Mesenchymal stem cell (in vitro differentiated cells and primary cell): ENCODE results near the gene SHROOM1.
A peak's percentile ranks its signal among the peaks of the same experiment; 100 is the strongest.

ENCODE experiments used
- DNase-seq: peaks from one replicate; pipeline ENCODE4 v3.0.0-alpha.2; 2013
- H2AFZ ChIP-seq: one replicate; pipeline ENCODE4 v1.6.1; 2013; ENCODE audit warnings: low read depth, mild to moderate bottlenecking, control low read depth, inconsistent platforms, low read length, moderate library complexity
- H2AK5ac ChIP-seq: 2 replicates; pipeline ENCODE4 v1.6.1; 2013; ENCODE audit warnings: low read length, moderate library complexity, mild to moderate bottlenecking, inconsistent platforms; ENCODE audit not compliant: severe bottlenecking
- H2BK120ac ChIP-seq: one replicate; pipeline ENCODE4 v1.6.1; 2013; ENCODE audit warnings: low read depth, mild to moderate bottlenecking, inconsistent platforms, low read length, moderate library complexity
- H2BK12ac ChIP-seq, 2 experiments: one replicate each; pipeline ENCODE4 v1.6.1; 2013; ENCODE audit warnings: inconsistent platforms in 2 of 2, low read length in 2 of 2, mild to moderate bottlenecking in 2 of 2, moderate library complexity in 2 of 2, control low read depth in 1 of 2
- H2BK15ac ChIP-seq: one replicate; pipeline ENCODE4 v1.6.1; 2013; ENCODE audit warnings: mild to moderate bottlenecking, low read depth, inconsistent platforms; ENCODE audit not compliant: poor library complexity, severe bottlenecking
- H2BK5ac ChIP-seq: 2 replicates; pipeline ENCODE4 v1.6.1; 2013; ENCODE audit warnings: low read depth, mild to moderate bottlenecking, low read length, control low read depth, inconsistent platforms; ENCODE audit not compliant: poor library complexity, severe bottlenecking
- H3K14ac ChIP-seq, 2 experiments: one replicate each; pipeline ENCODE4 v1.6.1; 2013; ENCODE audit warnings: inconsistent platforms in 2 of 2, low read length in 2 of 2, control low read depth in 1 of 2, mild to moderate bottlenecking in 1 of 2, moderate library complexity in 1 of 2
- H3K18ac ChIP-seq, 2 experiments: one replicate each; pipeline ENCODE4 v1.6.1; 2013; ENCODE audit warnings: inconsistent platforms in 2 of 2, low read length in 2 of 2, control low read depth in 1 of 2, low read depth in 1 of 2, mild to moderate bottlenecking in 1 of 2
- H3K23ac ChIP-seq, 2 experiments: one replicate each; pipeline ENCODE4 v1.6.1; 2013; ENCODE audit warnings: inconsistent platforms in 2 of 2, low read length in 2 of 2, mild to moderate bottlenecking in 2 of 2, moderate library complexity in 2 of 2, control low read depth in 1 of 2
- H3K27ac ChIP-seq: 2 replicates; pipeline ENCODE4 v1.5.1; 2013; ENCODE audit warnings: mild to moderate bottlenecking, moderate library complexity, low read length, control low read depth, inconsistent platforms; ENCODE audit not compliant: poor library complexity, severe bottlenecking
- H3K27me3 ChIP-seq, 2 experiments: 2 replicates each; pipeline versions ENCODE4 v1.6.1 to v1.7.0; 2013; ENCODE audit warnings: low read length in 2 of 2, mild to moderate bottlenecking in 2 of 2, moderate library complexity in 2 of 2, control low read depth in 1 of 2, inconsistent platforms in 1 of 2; ENCODE audit not compliant: control insufficient read depth in 1 of 2, insufficient read depth in 1 of 2
- H3K36me3 ChIP-seq, 2 experiments: 2 replicates each; pipeline versions ENCODE4 v1.6.1 to v1.7.0; 2013; ENCODE audit warnings: low read length in 2 of 2, control low read depth in 1 of 2, inconsistent platforms in 1 of 2, low read depth in 1 of 2, mild to moderate bottlenecking in 1 of 2; ENCODE audit not compliant: insufficient read depth in 2 of 2, control insufficient read depth in 1 of 2
- H3K4ac ChIP-seq, 2 experiments: one replicate each; pipeline ENCODE4 v1.6.1; 2013; ENCODE audit warnings: inconsistent platforms in 2 of 2, low read length in 2 of 2, mild to moderate bottlenecking in 2 of 2, moderate library complexity in 2 of 2, control low read depth in 1 of 2, low read depth in 1 of 2
- H3K4me1 ChIP-seq: 2 replicates; pipeline ENCODE4 v1.6.1; 2013; ENCODE audit warnings: low read depth, low read length, control low read depth; ENCODE audit not compliant: control insufficient read depth, insufficient read depth
- H3K4me2 ChIP-seq: 2 replicates; pipeline ENCODE4 v1.6.1; 2013; ENCODE audit warnings: low read length, mild to moderate bottlenecking, inconsistent platforms; ENCODE audit not compliant: poor library complexity, severe bottlenecking
- H3K4me3 ChIP-seq, 2 experiments: 2 replicates each; pipeline versions ENCODE4 v1.5.1 to v1.7.0; 2013; ENCODE audit warnings: low read length in 2 of 2, mild to moderate bottlenecking in 2 of 2, control low read depth in 1 of 2, low read depth in 1 of 2; ENCODE audit not compliant: insufficient read depth in 1 of 2
- H3K79me1 ChIP-seq: replicated peaks from 2 replicates; pipeline ENCODE4 v1.6.1; 2013; ENCODE audit warnings: mild to moderate bottlenecking, control low read depth, low read length, inconsistent platforms; ENCODE audit not compliant: poor library complexity, severe bottlenecking
- H3K9ac ChIP-seq: 2 replicates; pipeline ENCODE4 v1.7.0; 2013; ENCODE audit warnings: mild to moderate bottlenecking, low read length, moderate library complexity
- H3K9me3 ChIP-seq: 2 replicates; pipeline ENCODE4 v1.7.0; 2013; ENCODE audit warnings: mild to moderate bottlenecking, low read length; ENCODE audit not compliant: control insufficient read depth
- H4K8ac ChIP-seq: one replicate; pipeline ENCODE4 v1.6.1; 2013; ENCODE audit warnings: inconsistent platforms, mild to moderate bottlenecking, low read length, moderate library complexity
- H4K91ac ChIP-seq: one replicate; pipeline ENCODE4 v1.6.1; 2013; ENCODE audit warnings: mild to moderate bottlenecking, low read length, inconsistent platforms
- WGBS: methylation state at CpG from one replicate; pipeline ENCODE4 v1.1.7; 2013; ENCODE audit warnings: mixed read lengths; 5-methylcytosine and 5-hydroxymethylcytosine counted together

SHROOM1 gene

DNA sequence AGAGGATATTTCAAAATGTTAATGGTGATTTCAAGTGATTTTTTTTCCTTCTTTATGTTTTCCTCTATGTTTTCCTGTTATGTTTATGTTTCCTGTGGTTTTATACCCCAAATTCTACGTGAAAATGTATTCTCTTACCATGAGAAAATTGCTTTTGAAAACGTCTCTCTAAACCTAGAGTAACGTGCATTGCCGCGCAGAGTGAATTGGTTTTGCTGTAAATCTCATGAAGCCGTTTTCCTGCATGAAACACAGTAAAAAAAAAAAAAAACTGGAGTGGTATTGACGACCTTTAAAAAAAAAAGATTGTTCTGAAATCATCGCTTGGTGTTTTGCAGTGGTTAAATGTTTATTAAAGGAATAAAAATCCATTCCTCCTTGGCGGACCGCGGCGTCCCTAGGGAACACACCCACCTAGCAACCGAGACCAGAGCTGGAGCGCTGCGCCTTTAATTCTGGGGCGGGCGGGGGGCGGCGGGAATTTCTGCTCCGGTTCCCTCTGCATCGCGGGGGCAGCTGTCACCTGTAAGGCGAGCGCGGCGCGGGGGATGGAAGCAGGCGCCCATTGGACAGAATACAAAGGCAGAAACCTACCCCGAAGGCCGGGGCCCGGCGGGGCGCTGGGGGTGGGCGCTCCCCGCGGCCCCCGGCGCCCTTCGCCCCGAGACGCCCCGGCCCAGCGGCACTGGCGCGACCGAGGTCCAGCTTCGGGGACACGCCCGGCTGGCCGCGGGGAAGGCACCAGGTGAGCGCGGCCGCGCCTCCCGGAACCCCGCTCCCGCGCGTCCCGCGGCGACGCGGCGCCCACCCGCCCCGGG lies 17.5 kb downstream of the SHROOM1 start, which contains the start of gene SOWAHA:
Gene SOWAHA, plus strand, starts transcription at position 522 of the 818 bp plus-strand sequence. CDS start 320 bp downstream, outside the sequence.
- peak within 1 kb of the TSS in 1 of 2 experiments; percentile 34 for H3K18ac ChIP-seq
- H4K8ac ChIP-seq = peak within 1 kb of the TSS; percentile 71
- H3K4me3 ChIP-seq = peak within 1 kb of the TSS in 1 of 2 experiments; percentile 57
- no peak within 1 kb of the TSS for H3K14ac ChIP-seq
- H2BK120ac ChIP-seq = peak within 1 kb of the TSS; percentile 34
- no peak within 1 kb of the TSS for H2AK5ac ChIP-seq
- no peak for DNase-seq
- H2BK15ac ChIP-seq = peak within 1 kb of the TSS; percentile 12
- no peaks in the 10 kb centered on the region for H3K9me3 ChIP-seq
- H3K4ac ChIP-seq = no peak within 1 kb of the TSS
- H2BK12ac ChIP-seq = no peak within 1 kb of the TSS
- 3% methylated on average over 63 of the region's 68 CpGs for WGBS
- H3K36me3 ChIP-seq = peaks cover 0 to 7% of the 10 kb centered on the region in 2 experiments
- no peak within 1 kb of the TSS for H3K9ac ChIP-seq
- peak within 1 kb of the TSS; percentile 86 for H2AFZ ChIP-seq
- H3K23ac ChIP-seq = peak within 1 kb of the TSS in 1 of 2 experiments; percentile 72
- H3K4me1 ChIP-seq = peaks cover 19% of the 10 kb centered on the region
- no peak within 1 kb of the TSS for H3K27ac ChIP-seq
- peak within 1 kb of the TSS; percentile 97 for H3K4me2 ChIP-seq
- no peak within 1 kb of the TSS for H2BK5ac ChIP-seq
- no peak within 1 kb of the TSS for H4K91ac ChIP-seq
- peaks cover 25 to 44% of the 10 kb centered on the region in 2 experiments for H3K27me3 ChIP-seq
- no peaks in the 10 kb centered on the region for H3K79me1 ChIP-seq

DNA sequence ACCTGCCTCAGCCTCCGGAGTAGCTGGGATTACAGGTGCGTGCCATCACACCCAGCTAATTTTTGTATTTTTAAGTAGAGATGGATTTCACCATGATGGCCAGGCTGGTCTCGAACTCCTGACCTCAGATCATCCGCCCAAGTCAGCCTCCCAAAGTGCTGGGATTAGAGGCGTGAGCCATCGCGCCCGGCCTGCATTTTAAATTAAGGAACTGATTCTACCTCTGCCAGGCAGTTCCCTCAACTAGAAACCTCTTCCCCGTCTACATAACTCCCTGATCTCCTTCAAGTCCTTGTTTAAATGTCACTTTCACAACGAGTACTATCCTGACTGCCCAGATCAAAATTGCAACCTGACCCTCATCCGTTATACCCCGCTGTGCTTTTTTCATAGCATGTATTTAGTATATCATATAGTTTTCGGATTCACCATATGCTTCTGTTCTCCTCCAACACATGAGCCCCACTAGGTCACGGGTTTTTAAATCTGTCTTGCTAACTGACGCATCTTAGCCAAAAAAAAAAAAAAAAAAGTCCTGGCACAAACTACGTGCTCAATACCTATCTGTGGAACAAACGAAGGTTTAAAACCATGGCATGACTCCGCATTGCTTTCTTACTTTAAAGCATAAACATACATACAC lies 18.2 kb downstream of the SHROOM1 start:
- Histone ChIP-seq H2BK12ac (no peak overlapping the region), H3K4me1 (peaks cover 19% of the 10 kb centered on the region), H4K8ac (no peak overlapping the region), H2BK15ac (no peak overlapping the region), H3K9me3 (no peaks in the 10 kb centered on the region), H2BK120ac (no peak overlapping the region), H3K79me1 (no peaks in the 10 kb centered on the region), H4K91ac (no peak overlapping the region), H3K23ac (no peak overlapping the region), H2BK5ac (no peak overlapping the region), H3K36me3 (peaks cover 0 to 7% of the 10 kb centered on the region in 2 experiments), H2AK5ac (no peak overlapping the region), H3K4ac (no peak overlapping the region), H3K27me3 (peaks cover 25 to 47% of the 10 kb centered on the region in 2 experiments), H3K9ac (no peak overlapping the region), H3K18ac (no peak overlapping the region), H3K14ac (no peak overlapping the region), H3K4me2 (no peak overlapping the region), H2AFZ (no peak overlapping the region), H3K4me3 (no peak overlapping the region), H3K27ac (no peak overlapping the region)
- 79% methylated on average over 15 of the region's 18 CpGs for WGBS
- no peak for DNase-seq

GRCh38 chr5:132810605-132811004 lies 19.8 kb downstream of the SHROOM1 start:
- Histone ChIP-seq H4K91ac (no peak overlapping the region), H2BK12ac (no peak overlapping the region), H3K23ac (no peak overlapping the region), H2BK15ac (no peak overlapping the region), H3K18ac (no peak overlapping the region), H3K79me1 (no peaks in the 10 kb centered on the region), H2AFZ (no peak overlapping the region), H3K9ac (no peak overlapping the region), H3K14ac (no peak overlapping the region), H2BK5ac (no peak overlapping the region), H3K27ac (no peak overlapping the region), H3K4me3 (no peak overlapping the region), H3K27me3 (peaks cover 25 to 51% of the 10 kb centered on the region in 2 experiments), H3K4ac (no peak overlapping the region), H3K36me3 (peaks cover 0 to 7% of the 10 kb centered on the region in 2 experiments), H3K9me3 (no peaks in the 10 kb centered on the region), H4K8ac (no peak overlapping the region), H3K4me2 (no peak overlapping the region), H2AK5ac (no peak overlapping the region), H3K4me1 (peaks cover 19% of the 10 kb centered on the region), H2BK120ac (no peak overlapping the region)
- WGBS = 84% methylated on average over 5 of the region's 5 CpGs
- no peak for DNase-seq

DNA sequence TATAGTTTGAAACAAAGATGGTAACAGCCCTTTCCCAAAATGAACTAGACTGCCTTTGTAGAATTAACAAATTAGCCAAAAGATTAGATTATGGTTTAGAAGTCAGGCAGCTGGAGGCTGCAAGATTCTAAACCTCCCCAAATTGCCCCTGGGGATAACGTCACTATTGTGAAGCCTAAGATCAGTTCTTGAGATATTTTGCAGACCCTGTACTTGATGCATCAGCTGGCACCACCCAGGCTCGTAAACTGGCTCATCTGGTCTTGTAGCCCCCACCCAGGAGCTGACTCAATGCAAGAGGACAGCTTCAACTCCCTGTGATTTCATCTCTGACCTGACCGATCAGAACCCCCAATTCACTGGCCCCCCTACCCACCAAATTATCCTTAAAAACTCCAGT lies 21.6 kb downstream of the SHROOM1 start:
- 22% methylated on average over 3 of the region's 3 CpGs for WGBS
- DNase-seq = no peak
- H2BK15ac ChIP-seq = no peak overlapping the region
- H4K91ac ChIP-seq = no peak overlapping the region
- no peak overlapping the region for H4K8ac ChIP-seq
- no peaks in the 10 kb centered on the region for H3K36me3 ChIP-seq
- H3K27me3 ChIP-seq = peaks cover 25 to 47% of the 10 kb centered on the region in 2 experiments
- H2BK5ac ChIP-seq = no peak overlapping the region
- H3K4me1 ChIP-seq = peaks cover 9% of the 10 kb centered on the region
- no peaks in the 10 kb centered on the region for H3K79me1 ChIP-seq
- H3K14ac ChIP-seq = no peak overlapping the region
- no peak overlapping the region for H3K4ac ChIP-seq
- H3K4me2 ChIP-seq = no peak overlapping the region
- no peak overlapping the region for H3K4me3 ChIP-seq
- no peak overlapping the region for H3K23ac ChIP-seq
- H2AK5ac ChIP-seq = no peak overlapping the region
- H3K18ac ChIP-seq = no peak overlapping the region
- no peak overlapping the region for H2BK12ac ChIP-seq
- no peak overlapping the region for H3K9ac ChIP-seq
- H2AFZ ChIP-seq = no peak overlapping the region
- H3K9me3 ChIP-seq = no peaks in the 10 kb centered on the region
- H3K27ac ChIP-seq = no peak overlapping the region
- no peak overlapping the region for H2BK120ac ChIP-seq
